Mesothelial cell of epicardium (in vitro differentiated cells): ENCODE measurements around the gene GREM2. TPM values are rescaled to one million over a fixed set of nuclear protein-coding genes. Genes with fewer than 3 reads are reported as not detected.

Experiments
- DNase-seq, 2 experiments: peaks; one replicate each; pipeline ENCODE4 v3.0.0; 2021; ENCODE audit warnings: low spot score in 2 of 2; ENCODE audit not compliant: unreplicated experiment in 2 of 2
- H3K27ac Mint-ChIP-seq: 2 replicates; pipeline ENCODE4 v1.8.0; 2021; ENCODE audit warnings: mixed read lengths
- H3K27me3 Mint-ChIP-seq: 2 replicates; pipeline ENCODE4 v1.8.0; 2021; ENCODE audit warnings: low read depth, mixed read lengths
- H3K36me3 Mint-ChIP-seq: 2 replicates; pipeline ENCODE4 v1.8.0; 2021; ENCODE audit warnings: mixed read lengths
- H3K4me1 Mint-ChIP-seq: 2 replicates; pipeline ENCODE4 v1.8.0; 2021; ENCODE audit warnings: mixed read lengths
- H3K4me3 Mint-ChIP-seq: 2 replicates; pipeline ENCODE4 v1.8.0; 2021; ENCODE audit warnings: mild to moderate bottlenecking, moderate library complexity, mixed read lengths
- H3K9me3 Mint-ChIP-seq: 2 replicates; pipeline ENCODE4 v1.8.0; 2021; ENCODE audit warnings: mixed read lengths
- CTCF ChIP-seq: fragments of 200-600 bp; sonication (generic); IDR thresholded peaks from one replicate; pipeline ENCODE4 v1.5.0; 2021; ENCODE audit warnings: antibody characterized with exemption; ENCODE audit not compliant: unreplicated experiment
- total RNA-seq: library from RNA; stranded (reverse); gene quantifications from 3 replicates; pipeline ENCODE4 v1.2.1, GENCODE V29; 2021

The GREM2 gene
- total RNA-seq, 1 donor from 2014 or later = 0.16 TPM

GRCh38 chr1:240511789-240512188, 100.2 kb downstream of the GREM2 start:
- Mint-ChIP-seq H3K4me3 (no peak overlapping the region), H3K9me3 (no peaks in the 10 kb centered on the region)

DNA sequence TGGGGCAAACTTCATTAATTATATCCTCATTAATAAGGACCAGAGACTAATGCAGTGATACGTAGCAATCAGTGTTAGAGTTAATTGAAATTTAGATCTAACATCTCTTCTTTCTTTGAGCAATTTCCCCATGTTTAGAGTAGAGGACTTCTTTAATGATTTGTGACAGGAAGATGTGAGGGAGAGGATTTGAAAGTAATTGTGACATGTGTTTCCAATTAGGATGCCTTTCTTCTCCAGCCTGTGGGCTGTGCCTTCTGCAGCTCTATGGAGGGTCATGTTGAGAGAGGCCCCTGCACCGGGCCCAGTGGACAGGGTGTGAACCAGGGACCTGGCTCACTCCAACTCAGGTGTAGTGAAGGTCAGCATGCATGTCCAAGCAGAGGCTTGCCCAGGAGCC, 103.0 kb downstream of the GREM2 start:
- Mint-ChIP-seq H3K27ac (no peak overlapping the region), H3K4me1 (peaks cover 8% of the 10 kb centered on the region)

More at GRCh38 chr1:240511789-240512188, 100.2 kb downstream of the GREM2 start:
- no peak overlapping the region for H3K27ac Mint-ChIP-seq
- peaks cover 8% of the 10 kb centered on the region for H3K4me1 Mint-ChIP-seq
- H3K36me3 Mint-ChIP-seq = no peaks in the 10 kb centered on the region
- no peak for DNase-seq
- TF ChIP-seq CTCF = no peak
- peaks cover 12% of the 10 kb centered on the region for H3K27me3 Mint-ChIP-seq

DNA sequence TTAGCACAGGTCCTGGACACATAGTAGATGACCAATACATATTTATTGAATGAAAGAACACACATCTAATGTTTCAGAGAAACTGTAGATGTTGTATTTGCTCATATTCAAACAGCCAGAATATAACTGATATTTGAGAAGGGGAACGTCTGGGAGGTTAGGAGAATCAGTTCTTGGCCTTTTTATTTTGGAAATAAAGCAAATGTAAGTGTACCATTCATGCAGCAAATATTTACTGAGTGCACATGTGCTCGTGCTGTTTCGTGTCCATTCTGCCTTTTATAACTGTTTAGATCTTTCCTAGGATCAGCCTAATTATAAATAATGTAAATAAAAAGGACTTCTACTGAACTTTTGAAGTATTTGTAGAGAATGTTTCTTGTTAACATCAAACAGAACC, 103.8 kb downstream of the GREM2 start:
- TF ChIP-seq CTCF = no peak
- H3K9me3 Mint-ChIP-seq = no peaks in the 10 kb centered on the region
- no peak overlapping the region for H3K4me3 Mint-ChIP-seq
- H3K36me3 Mint-ChIP-seq = no peaks in the 10 kb centered on the region
- DNase-seq = no peak
- H3K4me1 Mint-ChIP-seq = peaks cover 8% of the 10 kb centered on the region
- H3K27me3 Mint-ChIP-seq = peaks cover 9% of the 10 kb centered on the region
- H3K27ac Mint-ChIP-seq = no peak overlapping the region

More for the DNA sequence above, 103.0 kb downstream of the GREM2 start:
- H3K27me3 Mint-ChIP-seq = peaks cover 11% of the 10 kb centered on the region
- no peak for TF ChIP-seq CTCF
- no peaks in the 10 kb centered on the region for H3K36me3 Mint-ChIP-seq
- no peak overlapping the region for H3K4me3 Mint-ChIP-seq
- no peak for DNase-seq
- H3K9me3 Mint-ChIP-seq = no peaks in the 10 kb centered on the region

GRCh38 chr1:240506176-240506575, 105.8 kb downstream of the GREM2 start:
- no peak for TF ChIP-seq CTCF
- DNase-seq = no peak
- no peak overlapping the region for H3K27ac Mint-ChIP-seq
- H3K27me3 Mint-ChIP-seq = peaks cover 9% of the 10 kb centered on the region
- no peaks in the 10 kb centered on the region for H3K9me3 Mint-ChIP-seq
- no peak overlapping the region for H3K4me3 Mint-ChIP-seq
- peaks cover 8% of the 10 kb centered on the region for H3K4me1 Mint-ChIP-seq
- no peaks in the 10 kb centered on the region for H3K36me3 Mint-ChIP-seq

DNA sequence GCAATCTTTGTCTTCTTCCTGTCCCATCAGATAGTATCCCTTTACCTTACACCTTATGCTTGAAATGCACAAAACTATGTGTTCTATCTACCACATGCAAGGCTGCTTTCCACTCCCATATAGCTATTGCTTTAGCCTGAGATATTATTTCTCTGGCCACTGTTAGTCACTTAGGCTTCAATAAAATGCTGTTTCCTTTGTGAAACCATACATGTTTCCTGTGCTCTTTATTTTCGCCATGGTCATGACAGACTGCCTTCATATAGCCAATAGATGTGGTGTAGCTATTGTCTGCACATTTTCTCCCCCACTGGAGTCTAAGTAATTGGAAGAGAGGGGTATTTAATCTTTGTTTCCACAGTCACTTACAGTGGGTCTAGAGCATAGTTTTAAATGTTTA, 108.4 kb downstream of the GREM2 start:
- no peak overlapping the region for H3K27ac Mint-ChIP-seq
- H3K4me3 Mint-ChIP-seq = no peak overlapping the region
- no peak for TF ChIP-seq CTCF
- H3K9me3 Mint-ChIP-seq = no peaks in the 10 kb centered on the region
- DNase-seq = no peak
- no peaks in the 10 kb centered on the region for H3K36me3 Mint-ChIP-seq
- peaks cover 9% of the 10 kb centered on the region for H3K27me3 Mint-ChIP-seq
- peaks cover 3% of the 10 kb centered on the region for H3K4me1 Mint-ChIP-seq

DNA sequence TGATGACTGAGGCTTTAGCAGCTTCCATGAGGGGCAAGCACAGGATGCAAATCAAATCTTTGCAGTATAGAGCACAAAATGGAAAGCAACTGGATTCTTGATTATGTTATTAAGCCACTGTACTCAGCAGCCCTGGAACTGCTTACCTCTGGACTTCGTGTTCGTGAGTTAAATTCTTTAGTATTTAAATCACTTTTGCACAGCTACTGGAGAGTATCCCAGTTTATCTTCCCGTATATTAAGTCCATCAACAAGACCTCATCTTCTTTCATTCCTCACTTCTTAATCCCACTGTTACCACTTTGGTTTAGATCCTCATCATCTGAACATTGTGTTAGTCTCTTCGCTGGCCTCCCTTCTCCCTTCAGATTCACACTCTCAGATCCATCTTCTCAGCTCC, 108.9 kb downstream of the GREM2 start:
- Mint-ChIP-seq H3K27ac (no peak overlapping the region), H3K4me3 (no peak overlapping the region), H3K9me3 (no peaks in the 10 kb centered on the region), H3K27me3 (peaks cover 9% of the 10 kb centered on the region), H3K36me3 (no peaks in the 10 kb centered on the region), H3K4me1 (peaks cover 3% of the 10 kb centered on the region)
- no peak for DNase-seq
- TF ChIP-seq CTCF = no peak
